HG03469 (cell line): ENCODE measurements around the gene GP9.

Experiments used
- ATAC-seq: cut with Tn5 transposase; IDR thresholded peaks from one replicate; pipeline ENCODE4 v1.9.1; 2021; ENCODE audit warnings: mild to moderate bottlenecking, moderate library complexity, moderate number of reproducible peaks; ENCODE audit not compliant: unreplicated experiment

GP9 gene

DNA sequence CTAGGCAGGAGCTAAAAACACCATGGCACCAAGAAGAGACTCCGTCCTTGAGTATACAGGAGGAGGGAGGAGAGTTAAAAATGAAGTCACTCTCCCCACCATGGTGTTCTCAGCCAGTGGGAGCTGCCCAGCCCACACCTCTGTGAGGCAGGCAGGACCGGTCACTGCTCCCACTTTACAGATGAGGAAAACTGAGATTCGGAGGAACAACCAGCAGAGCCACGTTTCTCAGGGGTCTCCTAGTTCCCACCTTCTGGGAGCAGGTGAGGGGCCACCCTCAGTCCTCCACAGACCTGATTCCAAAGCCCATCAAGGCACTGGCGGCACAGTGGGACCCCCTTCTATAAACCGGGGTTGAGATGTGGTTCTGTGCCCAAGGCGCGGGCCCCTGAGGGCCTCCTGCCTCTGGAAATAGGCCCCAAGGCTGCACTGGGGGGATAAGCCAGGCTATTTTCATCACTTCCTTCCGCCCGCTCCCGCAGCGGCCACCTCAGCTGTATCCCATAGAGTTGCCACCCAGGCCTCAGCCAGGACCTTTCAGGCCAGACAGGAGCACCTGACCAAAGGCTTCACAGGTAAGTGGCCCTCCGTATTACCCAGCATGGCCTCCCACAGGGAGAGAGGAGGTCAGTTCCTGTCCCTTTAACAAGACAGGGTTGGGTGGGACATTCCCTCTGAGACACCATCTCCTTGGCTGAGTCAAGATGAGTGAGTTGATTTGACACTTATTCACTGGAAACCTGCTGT is at the start of gene GP9:
Gene GP9 (plus strand): TSS at position 504 of the 747 bp plus-strand sequence. CDS start 961 bp downstream, outside the sequence.
- ATAC-seq, result no peak

DNA sequence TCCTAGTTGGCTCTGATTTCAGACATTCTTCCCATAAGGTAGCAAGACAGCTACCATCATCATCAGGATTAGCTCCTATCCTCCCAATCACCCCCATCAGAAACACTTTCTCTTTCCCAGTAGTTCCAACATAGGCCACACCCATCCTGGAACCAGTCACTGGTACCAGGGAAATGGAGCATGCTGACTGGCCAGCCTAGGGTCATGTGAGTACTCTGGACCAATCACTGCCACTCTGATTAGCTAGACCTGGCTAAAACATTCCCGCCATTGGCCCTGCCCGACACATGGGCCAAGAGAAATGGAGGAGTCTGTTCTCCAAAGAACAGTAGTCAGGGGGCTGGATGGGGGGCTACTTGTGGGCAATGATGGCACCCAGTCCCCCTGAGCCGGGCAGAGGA is 47.1 kb upstream of the GP9 start:
- ATAC-seq, result no peak

DNA sequence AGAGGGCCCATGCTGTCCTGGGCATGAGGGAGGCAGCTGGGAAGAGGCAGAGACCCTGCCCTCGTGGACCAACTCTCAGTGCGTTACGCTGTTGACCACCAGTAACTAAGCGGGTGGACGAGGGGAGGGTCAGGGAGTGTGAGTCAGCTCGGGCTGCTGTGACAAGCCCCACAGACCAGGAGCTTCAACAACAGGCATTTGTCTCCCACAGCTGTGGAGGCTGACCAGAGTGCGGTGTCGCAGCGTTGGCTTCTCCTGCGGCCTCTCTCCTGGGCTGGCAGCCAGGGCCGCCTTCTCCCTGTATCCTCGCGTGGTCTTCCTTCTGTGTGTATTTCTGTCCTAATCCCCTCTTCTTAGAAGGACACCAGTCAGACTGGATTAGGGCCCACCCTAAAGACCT is 46.4 kb upstream of the GP9 start:
- ATAC-seq, result no peak

DNA sequence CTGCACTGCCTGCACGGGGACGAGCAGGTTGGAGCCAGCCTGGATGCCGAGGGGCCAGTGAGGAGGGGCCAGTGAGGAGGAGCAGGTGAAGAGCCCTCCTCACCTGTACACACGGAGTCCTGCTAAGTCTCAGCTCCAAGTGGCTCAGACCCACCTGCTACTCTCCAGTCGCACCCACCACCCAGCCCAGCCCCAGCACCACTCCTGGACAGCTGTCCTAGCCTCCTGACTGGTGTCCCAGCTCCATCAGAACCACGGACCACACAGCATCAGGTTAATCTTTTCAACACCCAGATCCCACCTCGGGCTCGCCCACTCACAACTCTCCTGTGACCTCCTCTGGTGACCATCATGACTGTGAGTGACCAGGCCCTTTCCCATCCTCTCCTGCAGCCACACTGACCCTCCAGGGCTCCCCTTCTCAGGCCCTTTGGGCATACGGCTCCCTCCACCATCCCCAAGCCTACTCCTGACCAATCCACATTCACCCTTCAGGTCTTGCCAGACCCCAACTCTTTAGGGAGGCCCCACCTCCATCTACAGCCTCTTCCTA is 45.7 kb upstream of the GP9 start:
- ATAC-seq, result no peak

DNA sequence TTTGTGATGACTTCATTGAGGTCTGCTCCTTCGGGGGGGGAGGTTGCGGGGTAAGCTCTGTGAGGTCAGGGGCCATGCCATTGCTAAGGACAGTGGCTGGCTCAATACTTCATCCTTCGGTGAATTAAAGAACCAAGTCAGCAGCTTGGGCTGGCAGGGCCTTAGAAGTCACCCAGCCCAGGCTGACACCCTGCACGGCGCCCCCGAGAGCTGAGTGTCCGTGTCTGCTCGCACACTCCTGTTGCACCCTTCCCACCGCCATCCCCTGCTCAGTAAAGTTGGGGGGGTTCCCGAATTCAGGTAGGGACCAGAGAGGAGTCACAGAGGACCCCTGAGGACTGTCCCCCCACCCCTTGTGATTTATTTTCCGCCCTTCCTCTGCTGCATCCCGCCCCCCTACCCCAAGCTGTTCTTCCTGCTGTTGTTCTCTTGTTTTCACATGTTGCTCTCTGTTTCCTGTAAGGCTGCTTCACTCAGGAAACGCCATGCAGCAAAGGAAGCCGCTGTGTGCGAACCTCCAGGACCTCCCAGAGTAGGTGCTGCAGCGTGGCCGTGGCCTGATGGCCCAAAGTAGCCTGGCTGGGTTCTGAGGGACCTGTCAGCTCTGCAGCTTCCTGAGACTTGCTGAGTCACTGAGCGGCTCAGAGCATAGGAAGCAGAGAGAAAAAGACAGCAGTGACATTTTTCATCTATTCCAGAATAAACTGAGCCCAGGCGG is 45.0 kb upstream of the GP9 start:
- ATAC-seq, result no peak

DNA sequence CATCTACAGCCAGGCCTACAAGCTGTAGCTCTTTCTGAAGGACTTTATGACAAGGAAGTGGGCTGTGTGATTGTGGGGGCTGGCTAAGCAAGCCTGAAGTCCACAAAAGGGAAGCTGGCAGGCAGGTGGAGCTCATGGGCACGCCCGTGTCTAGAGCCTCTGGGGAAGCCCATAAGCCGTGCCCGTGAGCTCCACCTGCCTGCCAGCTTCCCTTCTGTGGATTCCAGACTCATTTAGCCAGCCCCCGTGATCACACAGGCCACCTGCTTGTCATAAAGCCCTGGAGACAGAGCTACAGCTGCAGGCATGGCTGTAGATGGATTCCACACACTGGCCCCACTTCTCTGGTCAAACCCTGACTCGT is 44.2 kb upstream of the GP9 start:
- no peak for ATAC-seq

DNA sequence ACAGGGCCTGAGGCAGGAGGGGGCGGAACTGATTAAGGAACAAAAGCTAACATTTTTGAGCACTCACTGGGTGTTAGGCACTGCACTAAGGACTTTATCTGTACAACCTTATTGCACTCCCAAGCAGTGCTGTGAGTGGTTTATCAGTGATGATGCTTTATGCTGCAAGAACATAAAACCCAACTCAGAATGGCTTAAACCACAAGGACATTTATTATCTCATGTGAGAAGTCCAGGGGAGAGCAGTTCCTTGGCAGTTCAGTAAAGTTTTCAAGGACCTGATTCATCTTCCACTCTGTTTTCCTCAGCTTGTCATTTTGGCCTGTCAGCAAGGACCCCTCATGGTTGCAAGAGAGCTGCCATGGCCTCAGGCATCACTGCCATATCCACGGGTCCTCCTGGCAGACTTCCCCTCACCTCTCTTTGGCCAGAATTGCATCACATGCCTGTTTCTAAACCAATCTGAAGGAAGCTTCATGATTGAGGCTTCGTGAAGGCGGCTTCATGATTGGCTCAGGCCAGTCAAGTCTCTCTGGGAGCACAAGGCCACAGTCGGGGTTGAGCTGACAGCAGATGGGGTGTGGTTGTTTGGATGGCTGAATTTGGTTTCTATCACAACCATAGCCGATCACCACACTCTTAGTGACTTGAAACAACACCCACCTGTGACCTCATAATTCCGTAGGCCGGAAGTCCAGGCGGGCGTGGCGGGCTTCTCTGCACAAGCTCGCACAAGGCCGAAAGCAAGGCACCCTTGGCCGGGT is 43.7 kb upstream of the GP9 start:
- peak; percentile 44 for ATAC-seq

DNA sequence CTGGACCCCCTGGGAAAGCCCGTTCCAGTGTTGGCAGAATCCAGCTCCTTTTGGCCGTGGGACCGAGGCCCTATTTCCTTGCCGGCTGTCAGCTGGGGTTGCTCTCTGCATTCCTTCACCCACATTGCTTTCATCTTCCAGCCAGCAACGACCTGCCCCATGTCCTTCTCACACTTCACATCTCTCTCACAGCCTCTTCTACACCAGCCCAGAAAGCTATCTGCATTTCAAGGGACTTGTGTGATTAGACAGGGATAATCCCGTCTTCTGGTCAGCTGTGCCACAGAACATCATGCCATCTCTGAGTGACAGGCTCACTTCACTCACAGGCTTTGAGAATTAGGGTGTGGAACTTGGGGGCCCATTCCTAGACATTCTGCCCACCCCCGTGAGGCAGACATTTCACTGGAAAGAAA is 43.1 kb upstream of the GP9 start:
- no peak for ATAC-seq

DNA sequence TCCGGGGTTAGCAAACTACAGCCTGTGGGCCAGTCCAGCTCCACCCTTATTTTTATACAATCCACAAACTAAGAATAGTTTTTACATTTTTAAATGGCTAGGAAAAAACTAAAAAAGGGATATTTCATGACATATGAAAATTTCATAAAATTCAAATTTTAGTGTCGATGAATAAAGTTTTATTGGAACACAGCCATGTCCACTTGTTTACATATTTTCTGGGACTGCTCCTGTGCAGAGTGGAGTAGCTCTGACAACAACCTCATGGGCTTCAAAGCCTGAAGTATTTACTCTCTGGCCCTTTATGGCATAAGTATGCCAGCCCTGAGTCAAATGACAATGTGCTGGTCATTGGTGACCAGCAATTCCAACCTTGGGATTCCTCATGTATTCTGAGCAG is 42.3 kb upstream of the GP9 start:
- ATAC-seq, result no peak

DNA sequence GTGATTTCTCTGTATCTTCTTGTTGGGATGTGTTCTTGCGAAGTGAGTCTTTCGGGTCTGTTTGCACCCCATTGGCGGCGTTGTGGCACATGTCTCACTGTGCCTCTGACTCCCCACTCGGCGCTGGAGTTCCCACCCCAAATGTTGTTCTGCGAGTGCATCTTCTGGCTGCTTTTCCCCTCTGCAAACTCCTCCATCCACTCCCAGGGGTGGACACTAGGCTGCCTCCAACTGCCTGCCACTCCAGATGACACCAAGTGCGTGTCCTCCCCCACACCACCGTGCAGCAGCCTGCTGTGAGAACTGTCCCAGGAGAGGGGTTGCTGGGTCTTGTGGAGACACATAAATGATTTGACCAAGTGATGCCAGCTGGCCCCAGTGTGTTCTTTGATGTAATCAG is 41.8 kb upstream of the GP9 start:
- no peak for ATAC-seq

DNA sequence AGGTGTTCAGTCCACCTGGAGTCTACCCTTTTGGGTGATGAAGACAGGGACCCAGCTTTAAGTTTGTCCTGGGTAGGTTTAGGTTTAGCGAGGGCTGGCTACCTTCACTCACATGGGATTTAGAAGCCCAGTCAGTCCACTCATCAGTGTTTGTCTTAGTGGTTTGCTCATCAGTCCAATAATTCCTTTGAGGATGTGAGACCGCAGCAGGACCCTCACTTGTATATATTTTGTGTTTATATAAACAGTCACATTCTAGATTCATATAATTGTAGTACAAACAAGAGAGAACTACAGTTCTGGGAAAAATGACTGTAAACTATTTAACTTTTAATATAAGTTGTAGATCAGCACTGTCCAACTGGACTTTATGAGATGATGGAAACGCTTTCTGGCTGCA is 41.3 kb upstream of the GP9 start:
- ATAC-seq, result no peak

DNA sequence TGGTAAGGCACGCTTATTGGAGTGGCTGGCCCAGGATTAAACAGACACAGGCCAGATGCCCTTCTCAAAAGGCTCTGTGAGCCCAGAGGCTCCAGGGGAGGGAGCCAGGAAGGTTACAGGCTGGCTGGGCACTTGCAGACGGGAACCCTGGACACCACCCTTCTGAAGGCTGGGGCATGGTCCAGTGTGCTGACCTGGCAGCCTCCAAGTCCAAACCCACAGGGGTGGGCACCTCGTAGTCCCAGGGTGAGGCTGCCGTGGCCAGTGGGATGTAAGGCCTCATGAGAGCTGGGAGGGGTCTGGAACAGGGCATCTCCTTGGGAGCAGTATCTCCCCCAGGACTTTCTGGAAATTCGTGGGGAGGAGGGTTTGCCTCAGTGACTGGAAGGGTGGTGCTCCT is 39.9 kb upstream of the GP9 start:
- ATAC-seq, result no peak

DNA sequence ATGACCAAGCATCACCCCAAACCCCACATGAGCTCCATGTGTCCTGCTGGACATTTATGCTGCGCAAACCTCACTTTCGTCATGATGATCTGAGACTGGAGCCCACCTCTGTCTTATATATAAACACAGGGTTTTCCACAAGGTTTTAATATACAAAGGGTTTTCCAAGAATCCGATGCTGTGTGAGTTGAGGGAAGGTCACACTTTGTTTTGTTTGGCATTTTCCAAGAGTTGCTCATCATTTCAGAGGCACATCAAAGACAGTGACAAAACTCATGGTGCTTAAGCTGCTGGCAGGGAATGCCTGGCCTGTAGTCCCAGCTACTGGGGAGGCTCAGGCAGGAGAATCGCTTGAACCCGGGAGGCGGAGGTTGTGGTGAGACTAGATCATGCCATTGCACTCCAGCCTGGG is 39.4 kb upstream of the GP9 start:
- ATAC-seq, result no peak

DNA sequence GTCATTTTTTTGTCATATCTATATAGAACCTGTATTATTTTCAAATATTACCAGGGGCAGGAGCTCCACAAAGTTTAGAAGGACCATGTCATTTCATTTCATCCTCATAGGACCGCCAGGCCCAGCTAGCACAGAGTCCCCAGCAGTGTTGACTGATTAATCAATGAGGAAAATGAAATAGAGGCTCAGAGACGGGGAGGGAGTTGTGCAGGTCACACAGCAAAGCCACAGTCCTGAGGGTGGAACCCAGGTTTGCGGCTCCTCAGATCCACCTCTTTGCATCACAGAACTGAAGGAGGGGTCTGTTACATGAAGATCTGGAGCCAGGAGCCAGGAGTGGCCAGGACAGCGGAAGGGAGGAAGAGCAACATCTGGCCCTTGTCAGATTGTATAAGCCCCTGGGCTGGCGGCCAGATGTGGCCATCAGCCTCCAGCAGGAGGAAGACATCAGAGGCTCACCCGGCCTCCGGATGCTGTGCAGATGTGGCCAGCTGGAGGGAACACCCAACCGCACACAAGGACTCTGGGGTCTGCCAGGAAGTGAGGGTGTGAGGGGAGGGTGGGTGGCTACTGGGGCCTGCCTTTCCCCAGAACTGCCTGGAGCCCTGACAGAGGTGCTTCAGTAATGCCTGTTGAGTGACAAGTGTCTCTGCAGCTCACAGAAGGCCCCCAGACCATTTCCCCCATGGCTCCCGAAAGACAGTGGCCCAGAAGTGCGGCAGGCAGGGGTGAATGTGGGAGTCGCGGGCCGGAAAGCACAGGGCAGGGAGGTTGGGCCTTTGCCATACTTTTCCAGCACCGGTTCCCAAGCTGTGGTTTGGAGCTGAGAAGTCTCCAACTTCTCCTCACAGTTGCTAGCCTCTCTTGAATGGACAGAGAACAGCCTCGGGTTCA is 38.2 kb upstream of the GP9 start:
- ATAC-seq, result no peak

DNA sequence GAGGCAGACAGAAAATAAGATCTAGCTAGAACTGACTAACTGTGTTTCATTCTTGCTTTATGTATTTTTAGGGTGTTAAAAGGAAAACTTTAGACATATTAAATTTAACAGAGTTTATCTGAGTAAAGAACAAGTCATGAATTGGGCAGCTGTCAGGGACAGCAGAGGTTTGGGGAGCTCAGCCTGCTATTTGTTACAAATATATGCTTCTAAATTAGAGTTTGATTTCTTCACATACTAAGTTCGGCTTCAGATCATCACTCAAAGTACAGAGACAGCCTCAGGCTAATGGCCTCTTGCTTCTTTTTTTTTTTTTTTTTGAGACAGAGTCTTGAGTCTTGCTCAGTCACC is 37.6 kb upstream of the GP9 start:
- no peak for ATAC-seq

DNA sequence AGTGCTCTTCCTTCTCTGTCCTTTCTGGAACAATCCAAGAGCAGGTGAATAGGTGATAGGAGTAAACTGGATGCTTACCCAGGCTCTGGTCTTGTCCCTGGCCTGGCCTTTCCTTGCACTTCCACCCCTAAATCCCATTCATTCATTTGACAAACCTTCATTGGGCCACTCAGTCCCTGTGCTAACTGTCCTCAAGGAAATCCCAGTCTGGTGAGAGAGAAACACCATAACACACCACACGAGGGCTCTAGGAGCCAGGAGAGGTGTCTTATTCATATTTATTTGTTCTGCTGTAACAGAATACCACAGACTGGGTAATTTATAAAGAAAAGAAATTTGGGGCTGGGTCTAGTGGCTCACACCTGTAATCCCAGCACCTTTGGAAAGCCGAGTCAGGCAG is 36.7 kb upstream of the GP9 start:
- no peak for ATAC-seq

DNA sequence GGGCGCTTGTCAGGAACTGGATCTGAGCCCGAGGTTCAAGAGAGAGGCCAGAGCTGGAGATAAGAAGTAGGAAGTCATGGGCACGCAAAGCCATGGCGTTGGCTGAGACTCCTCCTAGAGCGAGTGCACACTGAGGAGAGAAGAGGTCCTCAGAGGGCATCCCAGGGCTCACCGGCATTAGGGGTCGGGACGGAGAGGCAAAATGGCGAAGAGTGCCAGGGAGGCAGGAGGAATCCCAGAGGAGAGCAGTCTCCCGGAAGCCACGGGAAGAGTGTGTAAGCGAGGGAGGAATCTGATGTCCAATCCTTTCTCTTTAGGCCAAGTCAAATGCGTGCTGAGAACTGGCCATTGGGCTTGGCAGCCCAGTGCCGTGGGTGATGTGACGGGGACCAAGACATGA is 35.5 kb upstream of the GP9 start:
- no peak for ATAC-seq

DNA sequence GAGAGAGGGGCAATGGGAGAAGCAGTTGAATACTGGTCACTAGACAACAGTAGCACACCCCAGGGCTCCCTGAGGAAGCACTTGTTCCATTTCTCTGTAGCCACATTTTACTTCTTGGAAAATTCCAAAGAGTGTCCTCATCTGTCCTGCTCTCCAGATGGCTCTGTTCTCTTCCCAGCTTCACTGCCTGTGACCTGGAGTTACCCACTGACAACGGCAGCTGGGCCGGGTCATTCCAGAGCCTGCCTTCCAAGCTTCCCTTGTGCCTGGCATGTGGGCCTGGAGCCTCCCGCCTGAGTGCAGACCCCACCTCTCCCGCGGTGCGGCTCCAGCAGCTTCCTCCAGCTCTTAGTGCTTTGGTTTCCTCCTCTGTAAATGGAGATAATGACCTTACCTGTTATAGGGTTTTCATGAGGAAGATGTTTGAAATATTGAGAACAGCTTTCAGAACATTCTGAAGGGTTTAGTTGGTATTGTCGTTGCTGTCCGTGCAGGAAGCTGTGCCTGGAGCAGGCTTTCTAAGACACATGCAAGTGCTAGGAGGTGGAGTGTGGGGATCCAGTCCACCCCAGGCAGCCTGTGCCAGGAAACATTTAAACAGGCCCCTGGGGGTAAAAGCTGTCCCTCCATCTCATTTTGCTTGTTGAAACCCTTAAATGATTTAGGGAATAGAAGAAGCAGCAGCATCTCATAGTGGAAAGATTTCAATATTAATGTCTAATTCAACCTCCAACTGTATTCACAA is 34.7 kb upstream of the GP9 start:
- no peak for ATAC-seq

DNA sequence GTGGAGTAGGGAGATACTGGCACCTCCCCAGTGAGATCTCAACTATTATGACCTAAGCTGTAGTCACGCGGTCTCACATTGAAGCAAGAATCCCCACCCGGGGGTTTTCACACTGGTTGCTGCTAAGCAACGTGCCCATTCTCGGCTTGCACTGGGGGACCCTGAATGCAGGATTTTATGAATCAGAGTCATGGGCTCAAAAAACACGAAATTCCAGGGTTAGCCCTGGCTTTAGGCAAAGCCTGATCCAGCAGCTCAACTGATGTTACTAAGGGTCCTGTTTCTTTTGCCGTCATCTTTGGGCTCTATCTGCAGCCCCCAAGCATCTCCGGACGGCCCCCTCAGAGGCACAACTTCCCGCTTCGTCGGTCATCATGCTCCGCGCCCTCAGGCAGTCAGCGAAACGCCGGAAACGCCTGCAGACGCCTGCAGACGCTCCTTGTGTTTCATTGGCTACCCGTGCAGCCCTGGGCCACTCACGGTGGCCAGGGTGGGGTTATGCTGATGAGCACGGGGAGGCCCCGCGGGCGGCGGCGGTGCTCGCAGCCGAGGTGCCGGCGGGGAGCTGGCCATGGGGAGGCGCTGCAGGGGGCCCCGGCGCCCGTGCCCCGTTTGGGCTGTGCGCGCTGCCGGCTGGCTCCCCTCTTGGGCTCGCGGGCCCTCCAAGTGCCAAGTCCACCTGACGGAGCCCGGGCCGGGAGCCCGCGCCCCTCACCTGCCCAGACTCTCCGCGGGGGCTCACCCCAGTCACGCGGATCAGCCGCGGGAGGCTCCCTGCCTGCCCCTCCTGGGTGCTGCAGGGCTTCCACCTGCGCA is 33.6 kb upstream of the GP9 start:
- ATAC-seq, result peak; percentile 90
